K562 (cell line): Measurements from ENCODE around the gene ADGRB2. TPM values are rescaled to one million over a fixed set of nuclear protein-coding genes. Genes with fewer than 3 reads are reported as not detected.

ENCODE experiments used
- ARHGAP35 ChIP-seq: fragments of 450-650 bp; IDR thresholded peaks from 2 replicates; pipeline ENCODE4 v1.6.1; 2018; ENCODE audit not compliant: partially characterized antibody
- BDP1 ChIP-seq: IDR thresholded peaks from 3 replicates; pipeline ENCODE4 v1.6.1; 2011; ENCODE audit not compliant: insufficient read length, insufficient read depth
- CBFB ChIP-seq: sonication (generic); formaldehyde crosslinking; IDR thresholded peaks from 2 replicates; pipeline ENCODE4 v1.4.0; 2020; ENCODE audit warnings: mild to moderate bottlenecking, missing genetic modification reagents
- DNMT1 ChIP-seq: fragments of 450-650 bp; IDR thresholded peaks from 2 replicates; pipeline ENCODE4 v1.6.1; 2016; ENCODE audit warnings: antibody characterized with exemption, mild to moderate bottlenecking
- E2F5 ChIP-seq: sonication (generic); formaldehyde crosslinking; IDR thresholded peaks from 2 replicates; pipeline ENCODE4 v1.8.0; 2022; ENCODE audit warnings: mild to moderate bottlenecking, missing genetic modification reagents
- HBP1 ChIP-seq: fragments of 450-650 bp; formaldehyde crosslinking; IDR thresholded peaks from 2 replicates; pipeline ENCODE4 v1.4.0; 2022; ENCODE audit warnings: missing genetic modification characterization
- NFE2L1 ChIP-seq: fragments of 450-650 bp; IDR thresholded peaks from 2 replicates; pipeline ENCODE4 v1.6.1; 2016; ENCODE audit warnings: missing genetic modification characterization, low read depth, mild to moderate bottlenecking, missing compliant biosample characterization, moderate library complexity, borderline replicate concordance
- RBBP5 ChIP-seq: fragments of 200-600 bp; sonication (generic); IDR thresholded peaks from 2 replicates; pipeline ENCODE4 v1.6.1; 2012; ENCODE audit warnings: borderline replicate concordance, mild to moderate bottlenecking, low read length, control low read depth, inconsistent platforms; ENCODE audit not compliant: insufficient read depth, poor library complexity, severe bottlenecking
- RBM22 ChIP-seq: fragments of 200-400 bp; formaldehyde crosslinking; IDR thresholded peaks from 2 replicates; pipeline ENCODE4 v1.6.1; 2018; ENCODE audit warnings: low read length, low read depth; ENCODE audit not compliant: poor library complexity, severe bottlenecking
- RFX5 ChIP-seq: IDR thresholded peaks from 2 replicates; pipeline ENCODE4 v1.6.1; 2011; ENCODE audit warnings: low read depth, mild to moderate bottlenecking, improper control_type of control experiment, low read length
- SMAD3 ChIP-seq: fragments of 450-650 bp; formaldehyde crosslinking; conservative IDR thresholded peaks from 2 replicates; pipeline ENCODE4 v1.4.0; 2020; ENCODE audit warnings: mild to moderate bottlenecking
- TAF7 ChIP-seq: fragments of 450-650 bp; IDR thresholded peaks from 2 replicates; pipeline ENCODE4 v1.6.1; 2016; ENCODE audit warnings: missing genetic modification characterization, missing compliant biosample characterization
- TCF15 ChIP-seq: fragments of 250-450 bp; sonication (Bioruptor Pico); IDR thresholded peaks from 2 replicates; pipeline ENCODE4 v1.8.0; 2022; ENCODE audit warnings: moderate library complexity, mild to moderate bottlenecking, inconsistent platforms
- TCFL5 ChIP-seq: fragments of 250-450 bp; sonication (Bioruptor Pico); conservative IDR thresholded peaks from 2 replicates; pipeline ENCODE4 v1.6.1; 2021; ENCODE audit warnings: mild to moderate bottlenecking, moderate library complexity, matching md5 sums
- UBTF ChIP-seq, 2 experiments: IDR thresholded peaks; 2 replicates each; pipeline ENCODE4 v1.6.1; 2012; ENCODE audit warnings: improper control_type of control experiment in 2 of 2, low read depth in 2 of 2, low read length in 2 of 2, borderline replicate concordance in 1 of 2
- XRCC5 ChIP-seq: fragments of 200-400 bp; formaldehyde crosslinking; IDR thresholded peaks from 2 replicates; pipeline ENCODE4 v1.6.1; 2017; ENCODE audit warnings: low read depth, mild to moderate bottlenecking, low read length
- ZNF263 ChIP-seq: sonication (generic); formaldehyde crosslinking; IDR thresholded peaks from 2 replicates; pipeline ENCODE4 v1.8.0; 2022; ENCODE audit warnings: mild to moderate bottlenecking, missing genetic modification reagents, borderline replicate concordance
- ZNF583 ChIP-seq: fragments of 250-450 bp; sonication (Bioruptor Pico); IDR thresholded peaks from 2 replicates; pipeline ENCODE4 v1.4.0; 2020
- ZNF696 ChIP-seq: fragments of 250-450 bp; sonication (Bioruptor Pico); conservative IDR thresholded peaks from 2 replicates; pipeline ENCODE4 v1.4.0; 2020; ENCODE audit warnings: mild to moderate bottlenecking, moderate library complexity
- ZNF764 ChIP-seq: fragments of 250-450 bp; sonication (Bioruptor Pico); IDR thresholded peaks from 2 replicates; pipeline ENCODE4 v1.4.0; 2020; ENCODE audit warnings: low read depth, mild to moderate bottlenecking, moderate library complexity
- polyA plus RNA-seq, 8 experiments: library from polyadenylated mRNA; depleted of rRNA in 4 of 8; stranded (reverse) in 5 of 8; unstranded in 3 of 8; fragments of >200 nt; fragmentation: Nextera tagmentation in 2 of 8; fragmentation: Illumina TruSeq in 1 of 8; extraction: Ambion mirVana in 2 of 8; extraction: Trizol in 1 of 8; gene quantifications; 2 replicates each; pipeline versions ENCODE4 v1.2.1 to v1.2.3, GENCODE V29; 2011 to 2014; ENCODE audit warnings: inconsistent platforms in 1 of 8, missing spikeins in 1 of 8
- total RNA-seq, 7 experiments: library from RNA; depleted of rRNA in 6 of 7; stranded (reverse); fragments of >200 nt in 6 of 7; fragmentation: Illumina TruSeq in 2 of 7; extraction: Trizol in 2 of 7; gene quantifications; 2 replicates each; pipeline versions ENCODE4 v1.2.1 to v1.2.3, GENCODE V29; 2011 to 2021; ENCODE audit warnings: low replicate concordance in 1 of 7
- TF ChIP-seq, protein P1 (sequence below): fragments of 450-650 bp; IDR thresholded peaks from 2 replicates; pipeline ENCODE4 v1.7.0; 2016; ENCODE audit warnings: borderline replicate concordance

Gene ADGRB2
- total and polyA plus RNA-seq, 9 of the 15 experiments (the other 6 are each of a cell fraction or from before 2014, with no cell fraction given): 0.04 to 0.23 (median 0.20) TPM; not detected in 2

GRCh38 chr1:31715087-31715872 lies 48.9 kb downstream of the ADGRB2 start (continued):
- TF ChIP-seq ARHGAP35: no peak
- no peak for TF ChIP-seq CBFB (CRISPR knock-in tag)
- 0 out of 2 replicates have a peak, but pooled peaks have one; percentile 38 for TF ChIP-seq ZNF263
- TF ChIP-seq UBTF (IDR thresholded peaks at IDR 0.05; ENCODE audit: borderline replicate concordance in 1 of 2, low read depth in 2 of 2, low read length in 2 of 2): no peak
- peak; percentile 71; the same call in 1 of the 2 replicates for TF ChIP-seq XRCC5
- no peak for TF ChIP-seq ZNF696 (CRISPR knock-in tag)
- TF ChIP-seq TAF7 (tag): no peak
- TF ChIP-seq TCF15 (CRISPR knock-in tag): no peak
- no peak for TF ChIP-seq DNMT1
- TF ChIP-seq RFX5: no peak
- TF ChIP-seq BDP1: no peak
- TF ChIP-seq RBBP5: no peak
- TF ChIP-seq, protein P1, sequence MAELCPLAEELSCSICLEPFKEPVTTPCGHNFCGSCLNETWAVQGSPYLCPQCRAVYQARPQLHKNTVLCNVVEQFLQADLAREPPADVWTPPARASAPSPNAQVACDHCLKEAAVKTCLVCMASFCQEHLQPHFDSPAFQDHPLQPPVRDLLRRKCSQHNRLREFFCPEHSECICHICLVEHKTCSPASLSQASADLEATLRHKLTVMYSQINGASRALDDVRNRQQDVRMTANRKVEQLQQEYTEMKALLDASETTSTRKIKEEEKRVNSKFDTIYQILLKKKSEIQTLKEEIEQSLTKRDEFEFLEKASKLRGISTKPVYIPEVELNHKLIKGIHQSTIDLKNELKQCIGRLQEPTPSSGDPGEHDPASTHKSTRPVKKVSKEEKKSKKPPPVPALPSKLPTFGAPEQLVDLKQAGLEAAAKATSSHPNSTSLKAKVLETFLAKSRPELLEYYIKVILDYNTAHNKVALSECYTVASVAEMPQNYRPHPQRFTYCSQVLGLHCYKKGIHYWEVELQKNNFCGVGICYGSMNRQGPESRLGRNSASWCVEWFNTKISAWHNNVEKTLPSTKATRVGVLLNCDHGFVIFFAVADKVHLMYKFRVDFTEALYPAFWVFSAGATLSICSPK: no peak
- no peak for TF ChIP-seq HBP1
- no peak for TF ChIP-seq RBM22
- TF ChIP-seq TCFL5 (CRISPR knock-in tag): no peak
- TF ChIP-seq NFE2L1 (tag): no peak
- no peak for TF ChIP-seq ZNF764
- no peak for TF ChIP-seq SMAD3 (CRISPR knock-in tag)
- no peak for TF ChIP-seq ZNF583 (CRISPR knock-in tag)
- TF ChIP-seq E2F5 (CRISPR knock-in tag): no peak
